ENCODE measurements around the gene GNG12.

DNA sequence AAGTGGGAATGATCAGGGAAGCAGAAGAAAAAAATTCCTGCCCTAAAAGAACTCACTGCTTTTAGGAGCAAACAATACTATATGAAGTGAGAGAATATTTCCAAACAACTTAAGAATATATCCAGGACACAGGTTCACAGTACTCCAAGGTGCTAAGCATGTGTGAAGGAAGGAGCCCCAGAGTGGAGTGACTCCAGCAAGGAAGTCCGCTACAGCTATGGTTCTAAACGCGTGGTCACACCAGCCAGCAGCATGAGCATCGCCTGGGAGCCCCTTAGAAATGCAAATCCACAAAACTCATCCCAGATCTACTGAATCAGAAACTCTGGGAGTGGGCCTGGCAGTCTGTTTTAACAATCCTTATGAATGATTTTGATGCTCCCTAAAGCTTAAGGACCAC is 112.2 kb downstream of the GNG12 start:
- TF ChIP-seq GATA3 (IDR thresholded peaks at IDR 0.05; ENCODE audit: low read depth, low read length) (no peak), GATA2 (IDR thresholded peaks at IDR 0.05; ENCODE audit: low read depth, low read length) (no peak)

All from SH-SY5Y (cell line).